Natural killer cell treated with Interleukin-12 subunit alpha and Interleukin-12 subunit beta and Interleukin-15 and Interleukin-18, amount 100 ng/mL, for 72 hours (primary cell): ENCODE results near the gene FBXO17. TPM values are rescaled to one million over a fixed set of nuclear protein-coding genes. Genes with fewer than 3 reads are reported as not detected.
A peak's percentile ranks its signal among the peaks of the same experiment; 100 is the strongest.
"Not testable (repeated sequence)": the region's sequence is repeated elsewhere in the genome, so short reads cannot be mapped to it uniquely, and the experiment has no call there.

Experiments used
- ATAC-seq, 2 donors: fragments of 150-1000 bp; cut with Tn5 transposase in 1 of 2; sonication (Bioruptor Pico), chemical (Tn5 transposase) in 1 of 2; 2 replicates each; pipeline ENCODE4 v1.10.0; 2021
- DNase-seq: peaks from one replicate; pipeline ENCODE4 v3.0.0; 2022; ENCODE audit warnings: low spot score
- H3K27ac Mint-ChIP-seq, 2 donors: 1 replicate in 1 of 2; 2 replicates in 1 of 2; pipeline ENCODE4 v1.8.0; 2022; ENCODE audit warnings: mixed read lengths in 2 of 2, mild to moderate bottlenecking in 1 of 2, moderate library complexity in 1 of 2
- H3K27me3 Mint-ChIP-seq, 2 donors: 1 replicate in 1 of 2; 2 replicates in 1 of 2; pipeline ENCODE4 v1.8.0; 2022; ENCODE audit warnings: mixed read lengths in 2 of 2
- H3K36me3 Mint-ChIP-seq: one replicate; pipeline ENCODE4 v1.8.0; 2022; ENCODE audit warnings: mixed read lengths
- H3K4me1 Mint-ChIP-seq, 2 donors: 1 replicate in 1 of 2; 2 replicates in 1 of 2; pipeline ENCODE4 v1.8.0; 2022; ENCODE audit warnings: low read depth in 2 of 2, mixed read lengths in 2 of 2, mild to moderate bottlenecking in 1 of 2
- H3K4me3 Mint-ChIP-seq: one replicate; pipeline ENCODE4 v1.8.0; 2022; ENCODE audit warnings: mixed read lengths
- H3K9me3 Mint-ChIP-seq: 2 replicates; pipeline ENCODE4 v1.8.0; 2022; ENCODE audit warnings: mixed read lengths
- total RNA-seq, 2 donors: library from RNA; stranded (reverse); gene quantifications; one replicate each; pipeline ENCODE4 v1.2.3, GENCODE V29; 2022

FBXO17 gene
- total RNA-seq, 2 donors from 2014 or later, result not detected

DNA sequence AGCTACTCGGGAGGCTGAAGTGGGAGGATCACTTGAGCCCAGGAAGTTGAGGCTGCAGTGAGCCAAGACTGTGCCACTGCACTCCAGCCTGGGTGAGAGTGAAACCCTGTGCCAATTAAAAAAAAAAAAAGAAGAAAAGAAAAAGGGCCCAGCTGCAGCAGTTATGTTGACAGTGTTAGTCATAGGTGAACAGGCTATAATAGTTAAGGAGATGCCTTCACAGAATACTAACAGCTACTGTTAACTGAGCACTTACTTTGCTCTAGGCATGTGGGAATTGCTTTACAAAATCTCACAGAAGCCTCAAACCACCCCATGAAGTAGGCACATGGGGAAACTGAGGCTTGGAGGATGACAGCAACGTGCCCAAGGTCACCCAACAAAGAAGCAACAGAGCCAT lies 3.9 kb downstream of the FBXO17 start:
- no peak for DNase-seq
- peaks cover 5 to 11% of the 10 kb centered on the region in 2 donors for H3K4me1 Mint-ChIP-seq
- no peak overlapping the region for H3K4me3 Mint-ChIP-seq
- no peak for ATAC-seq
- no peak overlapping the region for H3K27ac Mint-ChIP-seq
- no peaks in the 10 kb centered on the region for H3K9me3 Mint-ChIP-seq
- no peaks in the 10 kb centered on the region for H3K36me3 Mint-ChIP-seq
- H3K27me3 Mint-ChIP-seq, result peaks cover 18 to 23% of the 10 kb centered on the region in 2 donors

DNA sequence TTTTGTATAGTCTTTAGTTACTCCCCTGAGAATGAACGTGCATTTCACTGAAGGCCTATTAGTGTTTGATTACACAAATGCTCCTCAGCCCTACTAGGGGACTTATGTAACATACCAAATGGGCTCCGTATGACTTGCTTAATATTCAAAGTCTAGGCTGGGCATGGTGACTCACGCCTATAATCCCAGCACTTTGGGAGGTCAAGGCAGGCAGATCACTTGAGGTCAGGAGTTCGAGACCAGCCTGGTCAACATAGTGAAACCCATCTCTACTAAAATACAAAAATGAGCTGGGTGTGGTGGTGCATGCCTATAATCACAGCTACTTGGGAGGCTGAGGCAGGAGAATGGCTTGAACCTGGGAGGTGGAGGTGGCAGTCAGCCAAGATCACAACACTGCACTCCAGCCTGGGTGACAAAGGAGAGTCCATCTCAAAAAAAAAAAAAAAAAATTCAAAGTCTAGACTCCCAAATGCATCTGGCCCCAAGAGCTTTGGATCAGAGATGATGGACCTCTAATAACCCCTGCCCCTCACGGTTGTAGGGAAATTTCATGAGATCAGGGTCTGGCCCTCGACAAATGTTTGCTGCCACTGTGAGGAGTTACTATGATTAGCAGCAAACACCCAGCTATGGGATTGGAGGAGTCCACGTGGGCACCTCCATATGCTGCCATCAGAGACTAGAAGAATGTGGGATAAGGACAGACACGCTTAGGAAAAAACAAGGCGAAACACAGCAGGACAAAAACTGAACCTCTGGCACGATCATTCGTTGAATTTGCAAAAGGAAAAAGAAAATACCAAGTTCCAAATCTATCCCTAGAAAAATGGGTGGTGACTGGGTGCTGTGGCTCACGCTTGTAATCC lies 4.6 kb downstream of the FBXO17 start:
- ATAC-seq (no peak), DNase-seq (no peak)
- Mint-ChIP-seq H3K9me3 (no peaks in the 10 kb centered on the region), H3K36me3 (no peaks in the 10 kb centered on the region), H3K4me1 (peaks cover 4 to 5% of the 10 kb centered on the region in 2 donors), H3K4me3 (no peak overlapping the region), H3K27me3 (peaks cover 10 to 15% of the 10 kb centered on the region in 2 donors), H3K27ac (no peak overlapping the region)

DNA sequence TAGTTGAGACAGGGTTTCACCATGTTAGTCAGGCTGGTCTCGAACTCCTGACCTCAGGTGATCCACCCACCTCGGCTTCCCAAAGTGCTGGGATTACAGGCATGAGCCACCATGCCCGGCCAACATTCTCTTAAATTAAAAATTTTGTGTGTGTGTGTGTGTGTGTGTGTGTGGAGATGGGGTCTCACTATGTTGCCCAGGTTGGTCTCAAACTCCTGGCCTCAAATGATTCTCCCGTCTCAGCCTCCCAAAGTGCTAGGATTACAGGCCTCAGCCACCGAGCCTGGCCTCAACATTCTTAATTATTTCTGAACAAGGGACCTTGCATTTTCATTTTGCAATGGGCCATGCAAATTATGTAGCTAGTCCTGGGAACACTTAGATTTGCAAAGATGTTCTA lies 9.4 kb downstream of the FBXO17 start:
- H3K4me1 Mint-ChIP-seq, ATAC-seq, DNase-seq, H3K36me3 Mint-ChIP-seq, H3K27me3 Mint-ChIP-seq, H3K9me3 Mint-ChIP-seq, H3K4me3 Mint-ChIP-seq, H3K27ac Mint-ChIP-seq: not testable (repeated sequence)

DNA sequence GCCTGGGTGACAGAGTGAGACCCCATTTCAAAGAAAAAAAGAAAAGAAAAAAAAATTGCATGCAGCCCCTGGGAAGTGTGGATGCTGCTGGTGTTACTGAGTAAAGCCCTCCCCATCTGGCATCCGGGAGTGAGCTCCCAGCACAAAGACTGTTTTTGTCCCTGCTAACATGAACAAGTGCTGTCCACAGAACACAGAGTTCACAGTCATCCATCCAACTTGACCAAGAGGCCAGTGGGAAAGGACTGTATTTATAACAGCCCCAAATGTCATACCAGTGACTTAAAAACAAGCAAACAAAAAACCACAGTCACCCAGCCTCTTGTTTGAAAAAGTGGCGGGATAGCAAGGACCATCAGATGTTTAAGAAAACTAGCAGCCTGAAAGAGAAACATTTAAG lies 10.8 kb downstream of the FBXO17 start:
- Mint-ChIP-seq H3K27ac (no peak overlapping the region), H3K36me3 (no peaks in the 10 kb centered on the region), H3K27me3 (peaks cover 0 to 2% of the 10 kb centered on the region in 2 donors), H3K9me3 (no peaks in the 10 kb centered on the region), H3K4me1 (peaks cover 4 to 5% of the 10 kb centered on the region in 2 donors), H3K4me3 (no peak overlapping the region)
- ATAC-seq (no peak), DNase-seq (no peak)

DNA sequence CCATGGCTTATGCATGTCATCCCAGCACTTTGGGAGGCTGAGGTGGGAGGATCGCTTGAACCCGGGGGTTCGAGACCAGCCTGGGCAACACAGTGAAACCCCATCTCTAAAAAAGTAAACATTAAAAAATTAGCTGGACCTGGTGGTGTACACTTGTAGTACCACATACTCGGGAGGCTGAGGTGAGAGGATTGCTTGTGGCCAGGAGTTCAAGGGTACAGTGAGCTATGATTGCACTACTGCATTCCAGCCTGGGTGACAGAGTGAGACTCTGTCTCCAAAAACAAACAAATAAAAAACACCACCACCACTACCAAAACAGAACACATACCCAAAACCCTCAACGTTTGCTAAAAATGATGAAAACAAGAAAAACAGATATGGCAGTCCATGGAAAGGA lies 15.9 kb downstream of the FBXO17 start:
- Mint-ChIP-seq H3K4me3 (no peak overlapping the region), H3K9me3 (no peaks in the 10 kb centered on the region), H3K36me3 (no peaks in the 10 kb centered on the region), H3K27ac (no peak overlapping the region), H3K27me3 (no peaks in the 10 kb centered on the region), H3K4me1 (peaks cover 0 to 4% of the 10 kb centered on the region in 2 donors)
- no peak for DNase-seq
- ATAC-seq, result no peak

DNA sequence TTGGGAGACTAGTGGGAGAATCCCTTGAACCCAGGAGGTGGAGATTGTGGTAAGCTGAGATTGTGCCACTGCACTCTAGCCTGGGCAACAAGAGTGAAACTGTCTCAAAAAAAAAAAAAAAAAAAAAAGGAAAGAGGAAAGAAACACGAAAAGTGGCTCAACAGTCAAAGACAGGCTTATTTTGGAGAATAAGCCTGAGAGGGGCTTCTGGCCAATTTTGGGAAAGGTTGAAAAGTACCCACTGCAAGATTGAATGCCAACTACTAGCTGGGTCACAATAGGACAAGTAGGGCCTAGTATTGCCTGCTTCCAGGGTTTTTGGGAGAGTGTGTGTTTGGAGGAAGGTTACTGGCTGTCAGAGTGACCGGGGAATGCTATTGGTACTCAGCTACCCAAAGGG lies 17.2 kb downstream of the FBXO17 start:
- no peaks in the 10 kb centered on the region for H3K9me3 Mint-ChIP-seq

DNA sequence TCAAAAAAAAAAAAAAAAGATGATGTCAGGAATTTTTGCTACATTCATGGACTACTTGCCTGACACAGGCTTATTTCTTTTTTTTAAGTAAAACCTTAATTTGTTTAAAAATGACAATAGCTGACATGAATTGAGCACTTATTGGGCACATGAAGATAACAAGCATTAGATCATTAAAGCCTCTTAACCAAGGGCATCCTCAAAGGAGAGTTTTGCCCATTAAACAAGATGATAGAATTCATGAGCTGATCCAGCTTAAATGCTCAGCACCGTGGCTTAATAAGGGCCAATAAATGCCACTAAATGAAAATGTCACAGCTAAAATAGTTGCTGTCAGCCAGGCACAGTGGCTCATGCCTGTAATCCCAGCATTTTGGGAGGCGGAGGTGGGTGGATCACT lies 19.3 kb downstream of the FBXO17 start:
- Mint-ChIP-seq H3K36me3 (no peaks in the 10 kb centered on the region), H3K4me1 (peaks cover 6% of the 10 kb centered on the region in 2 donors), H3K27me3 (peaks cover 6 to 20% of the 10 kb centered on the region in 2 donors), H3K27ac (no peak overlapping the region), H3K4me3 (no peak overlapping the region), H3K9me3 (no peaks in the 10 kb centered on the region)
- ATAC-seq, result no peak
- no peak for DNase-seq

More for the DNA sequence above, 17.2 kb downstream of the FBXO17 start:
- Mint-ChIP-seq H3K27me3 (peaks cover 0 to 7% of the 10 kb centered on the region in 2 donors), H3K36me3 (no peaks in the 10 kb centered on the region), H3K27ac (no peak overlapping the region), H3K4me3 (no peak overlapping the region), H3K4me1 (peaks cover 0 to 4% of the 10 kb centered on the region in 2 donors)
- ATAC-seq (no peak), DNase-seq (no peak)

DNA sequence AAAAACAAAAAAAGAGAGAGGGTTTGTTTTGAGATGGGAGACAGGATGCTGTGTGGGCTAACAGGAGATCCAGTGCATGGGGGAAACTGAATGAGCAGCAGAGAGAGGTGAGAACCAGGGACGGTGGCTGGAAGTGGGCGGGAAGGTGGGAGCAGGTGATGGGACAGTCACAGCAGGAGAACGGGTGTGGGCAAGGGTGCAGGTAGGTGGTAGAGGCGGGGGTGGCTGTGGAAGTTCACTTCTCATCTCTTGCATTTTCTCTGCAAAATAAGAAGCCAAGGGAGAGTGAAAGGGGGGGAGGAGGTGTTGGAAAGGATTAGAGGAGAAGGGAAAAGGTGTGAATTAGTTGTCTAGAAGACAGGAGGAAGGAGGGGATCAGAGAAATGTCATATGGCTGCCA lies 21.9 kb downstream of the FBXO17 start:
- H3K27ac Mint-ChIP-seq, result no peak overlapping the region
- ATAC-seq, result no peak
- no peak overlapping the region for H3K4me3 Mint-ChIP-seq
- H3K9me3 Mint-ChIP-seq, result no peaks in the 10 kb centered on the region
- H3K27me3 Mint-ChIP-seq, result peaks cover 6 to 20% of the 10 kb centered on the region in 2 donors
- DNase-seq, result no peak
- no peaks in the 10 kb centered on the region for H3K36me3 Mint-ChIP-seq
- peaks cover 6 to 14% of the 10 kb centered on the region in 2 donors for H3K4me1 Mint-ChIP-seq

DNA sequence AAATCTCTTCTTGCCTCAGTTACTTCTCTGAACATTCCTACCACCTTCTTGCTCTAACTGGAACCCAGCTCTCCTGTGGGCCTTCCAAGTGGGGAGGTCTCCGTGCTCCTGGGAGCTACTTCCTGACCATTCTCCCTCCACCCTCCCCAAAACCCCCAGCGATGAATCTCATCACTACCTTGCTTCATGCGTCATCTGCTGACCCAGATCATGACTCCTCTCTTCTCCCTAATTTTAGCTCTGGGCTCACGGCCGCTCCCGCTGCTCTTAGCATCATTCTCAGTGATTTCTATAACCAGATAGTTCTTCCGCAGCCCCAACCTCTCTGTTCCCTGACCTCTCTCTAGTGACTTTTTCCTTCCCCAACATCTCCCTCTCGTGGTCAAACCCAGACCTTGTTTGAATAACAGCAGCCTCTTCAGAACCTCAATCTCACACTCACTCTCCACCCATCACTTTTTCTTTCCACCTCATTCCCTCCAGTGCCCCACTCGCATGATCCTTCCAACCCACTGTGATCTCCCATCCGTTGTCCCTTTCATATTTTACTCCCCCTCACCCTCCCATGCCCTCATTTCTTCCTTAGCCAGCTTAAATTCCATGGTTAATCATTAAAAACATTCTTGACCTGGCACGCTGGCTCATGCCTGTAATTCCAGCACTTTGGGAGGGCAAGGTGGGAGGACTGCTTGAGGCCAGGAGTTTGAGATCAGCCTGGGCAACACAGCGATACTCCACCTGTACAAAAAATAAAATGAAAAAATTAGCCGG lies 23.0 kb downstream of the FBXO17 start:
- Mint-ChIP-seq H3K4me1 (peaks cover 6 to 14% of the 10 kb centered on the region in 2 donors), H3K4me3 (peak overlapping the region; percentile 11), H3K36me3 (no peaks in the 10 kb centered on the region), H3K9me3 (no peaks in the 10 kb centered on the region), H3K27ac (no peak overlapping the region), H3K27me3 (peaks cover 6 to 20% of the 10 kb centered on the region in 2 donors)
- ATAC-seq, result no peak
- no peak for DNase-seq

DNA sequence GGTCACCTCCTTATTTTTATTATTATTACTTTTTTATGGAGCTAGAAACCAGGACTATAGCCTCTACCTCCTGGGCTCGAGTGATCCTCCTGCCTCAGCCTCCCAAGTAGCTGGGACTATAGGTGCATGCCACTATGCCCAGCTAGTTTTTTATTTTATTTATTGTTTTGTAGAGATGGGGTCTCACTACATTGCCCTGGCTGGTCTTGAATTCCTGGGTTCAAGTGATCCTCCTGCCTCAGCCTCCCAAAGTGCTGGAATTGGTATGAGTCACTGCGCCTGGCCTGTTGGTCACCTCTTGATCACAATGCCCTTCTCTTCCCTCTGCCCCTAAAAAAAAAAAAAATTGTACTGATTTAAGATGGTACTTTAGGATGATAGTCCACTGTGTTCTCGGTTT lies 24.4 kb downstream of the FBXO17 start:
- peaks cover 6 to 14% of the 10 kb centered on the region in 2 donors for H3K4me1 Mint-ChIP-seq
- DNase-seq, result no peak
- H3K4me3 Mint-ChIP-seq, result no peak overlapping the region
- no peaks in the 10 kb centered on the region for H3K9me3 Mint-ChIP-seq
- H3K27ac Mint-ChIP-seq, result no peak overlapping the region
- peaks cover 6 to 20% of the 10 kb centered on the region in 2 donors for H3K27me3 Mint-ChIP-seq
- H3K36me3 Mint-ChIP-seq, result no peaks in the 10 kb centered on the region
- no peak for ATAC-seq

DNA sequence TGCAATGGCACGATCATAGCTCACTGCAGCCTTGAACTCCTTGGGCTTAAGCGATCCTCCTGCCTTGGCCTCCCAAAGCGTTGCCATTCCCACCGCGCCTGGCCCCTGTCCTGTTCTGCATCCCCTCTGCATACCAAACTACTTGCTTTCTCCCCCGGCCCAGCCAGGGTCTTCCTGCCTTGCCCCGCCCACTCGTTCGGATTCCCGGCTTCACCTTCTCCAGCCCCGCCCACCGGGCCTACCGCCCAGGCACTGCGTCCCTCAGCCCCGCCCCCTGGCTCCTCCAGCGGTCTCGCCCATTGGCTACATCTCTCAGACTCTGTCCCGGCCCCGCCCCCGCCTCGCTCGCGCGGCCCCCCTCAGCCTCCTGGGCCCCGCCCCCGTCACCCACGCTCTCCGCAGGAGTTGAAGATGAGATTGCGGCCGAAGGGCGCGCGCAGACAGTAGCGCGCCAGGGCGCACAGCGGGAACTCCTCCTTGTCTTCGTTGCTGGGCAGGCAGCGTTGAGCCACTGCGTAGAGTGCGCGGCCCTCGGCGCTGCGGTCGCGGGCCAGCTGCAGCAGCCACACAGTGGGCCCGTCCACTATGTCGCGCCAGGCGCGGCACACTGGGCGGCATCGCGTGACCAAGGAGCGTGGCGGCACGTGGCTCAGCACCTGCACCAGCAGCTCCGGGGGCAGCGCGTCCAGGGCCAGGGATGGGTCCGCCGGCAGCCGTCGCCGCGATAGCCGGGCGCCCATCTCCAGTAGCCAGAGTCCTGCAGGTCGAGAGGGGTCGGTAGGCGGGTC lies 25.8 kb downstream of the FBXO17 start:
- Mint-ChIP-seq H3K9me3 (no peaks in the 10 kb centered on the region), H3K4me3 (no peak overlapping the region), H3K27me3 (peaks cover 6 to 20% of the 10 kb centered on the region in 2 donors), H3K4me1 (peaks cover 6 to 14% of the 10 kb centered on the region in 2 donors), H3K27ac (no peak overlapping the region), H3K36me3 (no peaks in the 10 kb centered on the region)
- DNase-seq (peak; percentile 93), ATAC-seq (peak; percentile 93 to 98)

DNA sequence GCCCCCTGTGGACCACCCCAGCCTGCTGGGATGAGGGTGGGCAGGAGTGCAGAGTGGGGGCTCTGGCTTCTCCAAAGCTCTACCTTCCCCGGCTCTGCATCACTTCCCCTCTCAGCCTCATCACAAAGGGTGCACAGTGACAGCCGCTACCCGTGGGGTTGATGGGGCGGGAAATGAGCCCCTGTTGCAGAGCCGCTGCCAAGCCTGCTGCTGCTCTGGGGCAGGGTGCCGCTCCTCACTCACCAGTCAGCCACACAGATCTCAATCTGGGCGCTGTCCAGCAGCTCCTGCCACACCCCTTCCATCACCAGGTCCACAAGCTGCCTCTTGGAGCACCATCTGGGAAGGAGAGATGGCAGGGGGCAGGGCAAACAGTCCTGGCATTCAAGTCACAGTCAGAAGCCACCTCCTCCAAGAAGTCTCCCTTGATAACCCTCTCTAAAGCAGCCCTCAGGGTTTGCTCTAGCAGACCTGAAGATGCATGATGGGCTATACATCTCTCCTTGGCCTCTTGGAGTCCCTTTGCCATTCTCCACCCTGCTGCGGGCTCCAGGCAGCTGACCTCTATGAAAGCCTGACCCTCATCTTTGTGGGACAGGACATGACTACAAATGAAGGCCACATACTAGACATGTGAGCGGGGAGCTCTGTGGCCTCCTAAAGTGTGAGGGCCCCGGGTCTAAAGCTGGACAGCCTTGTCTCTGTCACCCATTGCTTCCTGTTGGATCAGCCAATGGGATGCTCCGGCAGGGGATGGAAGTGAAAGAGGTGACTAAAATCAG lies 29.1 kb downstream of the FBXO17 start:
- Mint-ChIP-seq H3K4me3 (no peak overlapping the region), H3K9me3 (no peaks in the 10 kb centered on the region), H3K36me3 (no peaks in the 10 kb centered on the region), H3K4me1 (peaks cover 0 to 9% of the 10 kb centered on the region in 2 donors), H3K27ac (no peak overlapping the region), H3K27me3 (no peaks in the 10 kb centered on the region)
- ATAC-seq, result no peak
- no peak for DNase-seq
